HEK293T (cell line): Measurements from ENCODE around the gene POU6F2.

Experiments used
- BHLHE40 ChIP-seq: fragments of 450-650 bp; IDR thresholded peaks from 2 replicates; pipeline ENCODE4 v1.6.1; 2016; ENCODE audit warnings: mild to moderate bottlenecking, moderate library complexity, borderline replicate concordance
- FOXM1 ChIP-seq: fragments of 450-650 bp; IDR thresholded peaks from 2 replicates; pipeline ENCODE4 v1.6.1; 2017; ENCODE audit warnings: mild to moderate bottlenecking, borderline replicate concordance
- SUZ12 ChIP-seq: fragments of 450-650 bp; IDR thresholded peaks from 2 replicates; pipeline ENCODE4 v1.6.1; 2016; ENCODE audit warnings: mild to moderate bottlenecking
- TARDBP ChIP-seq: fragments of 450-650 bp; IDR thresholded peaks from 2 replicates; pipeline ENCODE4 v1.6.1; 2016

DNA sequence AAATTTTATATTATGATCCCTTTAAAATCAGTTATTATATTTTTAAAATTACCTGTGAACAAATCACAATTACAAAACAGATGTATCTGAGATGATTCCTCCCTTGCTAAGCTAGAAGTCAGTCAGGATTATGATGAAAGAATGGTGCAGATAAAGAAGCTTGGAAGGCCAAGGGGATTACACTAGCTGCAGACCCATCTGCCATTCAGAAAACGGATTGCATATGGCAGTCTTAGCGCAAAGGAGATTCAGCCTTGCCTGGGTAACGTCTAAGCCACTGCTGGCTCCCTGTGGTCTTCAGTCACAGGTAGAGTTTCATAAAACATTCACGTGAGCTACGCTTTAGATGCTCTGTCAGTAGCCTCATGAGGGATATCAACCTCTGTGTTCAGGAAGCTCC is 222.2 kb downstream of the POU6F2 start:
- TF ChIP-seq BHLHE40 (no peak), SUZ12 (no peak), FOXM1 (no peak), TARDBP (no peak)
